Measurements from ENCODE around the gene GLE1. TPM values are rescaled to one million over a fixed set of nuclear protein-coding genes. Genes with fewer than 3 reads are reported as not detected.

GLE1 gene
- 19.4 and 34.2 TPM in 2 replicates for total RNA-seq

GRCh38 chr9:128504485-128505413, at the start of gene GLE1:
Gene GLE1, plus strand, starts transcription at chr9:128504719. Its CDS starts 87 bp downstream, at chr9:128504806.
- DNase-seq, result peak; percentile 96

GRCh38 chr9:128454991-128455390, 49.5 kb upstream of the GLE1 start:
- DNase-seq, result no peak

GRCh38 chr9:128455849-128456612, 48.5 kb upstream of the GLE1 start, which contains the start of gene ODF2:
Gene ODF2, plus strand, starts transcription at chr9:128456006. Its CDS starts 86 bp downstream, at chr9:128456092.
- peak; percentile 97 for DNase-seq

- peak; percentile 71 for DNase-seq
Measured at GRCh38 chr9:128456613-128457061, 47.9 kb upstream of the GLE1 start.

GRCh38 chr9:128457207-128457606, 47.3 kb upstream of the GLE1 start:
- no peak for DNase-seq

- DNase-seq, result no peak
Measured at GRCh38 chr9:128459011-128459410, 45.5 kb upstream of the GLE1 start.

GRCh38 chr9:128469070-128469469, 35.4 kb upstream of the GLE1 start:
- DNase-seq, result no peak

- DNase-seq, result no peak
Measured at GRCh38 chr9:128470560-128470959, 34.0 kb upstream of the GLE1 start.

GRCh38 chr9:128473104-128473503, 31.4 kb upstream of the GLE1 start:
- DNase-seq, result no peak

- no peak for DNase-seq
Measured at GRCh38 chr9:128475867-128476266, 28.7 kb upstream of the GLE1 start.

GRCh38 chr9:128479262-128479661, 25.3 kb upstream of the GLE1 start:
- DNase-seq, result no peak

- no peak for DNase-seq
Measured at GRCh38 chr9:128481561-128481960, 23.0 kb upstream of the GLE1 start.

GRCh38 chr9:128482186-128482585, 22.3 kb upstream of the GLE1 start:
- DNase-seq, result no peak

- DNase-seq, result no peak
Measured at GRCh38 chr9:128484686-128485413, 19.7 kb upstream of the GLE1 start.

- no peak for DNase-seq
Measured at GRCh38 chr9:128485414-128485855, 19.1 kb upstream of the GLE1 start.

GRCh38 chr9:128486201-128486600, 18.3 kb upstream of the GLE1 start:
- DNase-seq, result no peak

GRCh38 chr9:128493424-128493823, 11.1 kb upstream of the GLE1 start:
- no peak for DNase-seq

GRCh38 chr9:128494108-128494745, 10.3 kb upstream of the GLE1 start:
- DNase-seq, result peak; percentile 96

- DNase-seq, result no peak
Measured at GRCh38 chr9:128494746-128495129, 9.8 kb upstream of the GLE1 start.

- DNase-seq, result peak; percentile 54
Measured at GRCh38 chr9:128495296-128495695, 9.2 kb upstream of the GLE1 start.

GRCh38 chr9:128495804-128496417, 8.6 kb upstream of the GLE1 start:
- peak; percentile 37 for DNase-seq
